ENCODE data around the gene MLIP.

Gene MLIP

GRCh38 chr6:54173089-54173488 lies 61.8 kb downstream of the MLIP start:
- Histone ChIP-seq H3K4me1 (ENCODE audit: low read length) (no peaks in the 10 kb centered on the region), H3K36me3 (replicated peaks; ENCODE audit: low read depth, low read length) (no peaks in the 10 kb centered on the region), H2AFZ (ENCODE audit: low read depth, low read length) (no peak overlapping the region), H3K9ac (ENCODE audit: low read length) (no peak overlapping the region), H3K27ac (ENCODE audit: low read length) (no peak overlapping the region), H3K9me3 (ENCODE audit: insufficient read depth, low read length) (no peaks in the 10 kb centered on the region), H4K20me1 (ENCODE audit: insufficient read depth, low read length) (no peaks in the 10 kb centered on the region), H3K4me3 (ENCODE audit: low read length) (no peak overlapping the region), H3K27me3 (ENCODE audit: low read depth, low read length) (no peaks in the 10 kb centered on the region; the same call in 1 of the 2 replicates), H3K4me2 (ENCODE audit: low read length) (no peak overlapping the region), H3K79me2 (ENCODE audit: low read length) (no peaks in the 10 kb centered on the region)
- TF ChIP-seq CTCF (IDR thresholded peaks at IDR 0.05; ENCODE audit: low read depth, low read length) = no peak
- TF ChIP-seq EZH2phosphoT487 (IDR thresholded peaks at IDR 0.05; ENCODE audit: low read depth) = no peak

GRCh38 chr6:54179152-54179551 lies 67.9 kb downstream of the MLIP start:
- Histone ChIP-seq H3K9ac (ENCODE audit: low read length) (no peak overlapping the region), H3K36me3 (replicated peaks; ENCODE audit: low read depth, low read length) (no peaks in the 10 kb centered on the region), H3K9me3 (ENCODE audit: insufficient read depth, low read length) (no peaks in the 10 kb centered on the region), H3K4me1 (ENCODE audit: low read length) (no peaks in the 10 kb centered on the region), H3K79me2 (ENCODE audit: low read length) (no peaks in the 10 kb centered on the region), H3K4me3 (ENCODE audit: low read length) (no peak overlapping the region), H3K27ac (ENCODE audit: low read length) (no peak overlapping the region), H3K4me2 (ENCODE audit: low read length) (no peak overlapping the region), H4K20me1 (ENCODE audit: insufficient read depth, low read length) (no peaks in the 10 kb centered on the region), H2AFZ (ENCODE audit: low read depth, low read length) (no peak overlapping the region), H3K27me3 (ENCODE audit: low read depth, low read length) (no peaks in the 10 kb centered on the region)
- TF ChIP-seq CTCF (IDR thresholded peaks at IDR 0.05; ENCODE audit: low read depth, low read length) (no peak), EZH2phosphoT487 (IDR thresholded peaks at IDR 0.05; ENCODE audit: low read depth) (no peak)

DNA sequence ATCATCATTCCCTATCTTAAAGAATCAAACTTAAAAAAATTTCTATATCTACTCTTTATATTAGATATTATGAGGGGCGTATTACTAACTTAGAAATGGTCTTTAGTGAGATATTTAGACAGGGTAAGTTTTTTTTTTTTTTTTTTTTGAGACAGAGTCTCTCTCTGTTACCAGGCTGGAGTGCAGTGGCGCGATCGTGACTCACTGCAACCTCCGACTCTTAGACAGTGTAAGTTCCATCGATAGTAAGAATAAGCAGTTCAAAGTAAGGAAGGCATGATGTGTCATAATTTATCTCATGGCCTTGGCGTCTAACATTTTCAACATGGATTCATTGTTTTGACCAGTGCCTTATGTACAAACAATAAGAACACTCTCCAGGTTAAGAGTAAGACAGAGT lies 72.4 kb downstream of the MLIP start:
- no peak overlapping the region for H3K27ac ChIP-seq (ENCODE audit: low read length)
- no peak overlapping the region for H3K4me2 ChIP-seq (ENCODE audit: low read length)
- no peaks in the 10 kb centered on the region for H4K20me1 ChIP-seq (ENCODE audit: insufficient read depth, low read length)
- H3K4me1 ChIP-seq (ENCODE audit: low read length) = peaks cover 3% of the 10 kb centered on the region
- no peak overlapping the region for H2AFZ ChIP-seq (ENCODE audit: low read depth, low read length)
- H3K9me3 ChIP-seq (ENCODE audit: insufficient read depth, low read length) = no peaks in the 10 kb centered on the region
- no peaks in the 10 kb centered on the region for H3K36me3 ChIP-seq (replicated peaks; ENCODE audit: low read depth, low read length)
- peaks cover 13% of the 10 kb centered on the region; the same call in 1 of the 2 replicates for H3K27me3 ChIP-seq (ENCODE audit: low read depth, low read length)
- H3K4me3 ChIP-seq (ENCODE audit: low read length) = no peak overlapping the region
- H3K79me2 ChIP-seq (ENCODE audit: low read length) = no peaks in the 10 kb centered on the region
- TF ChIP-seq CTCF (IDR thresholded peaks at IDR 0.05; ENCODE audit: low read depth, low read length) = no peak
- no peak for TF ChIP-seq EZH2phosphoT487 (IDR thresholded peaks at IDR 0.05; ENCODE audit: low read depth)
- no peak overlapping the region for H3K9ac ChIP-seq (ENCODE audit: low read length)

- Histone ChIP-seq H3K79me2 (ENCODE audit: low read length) (no peaks in the 10 kb centered on the region), H3K9ac (ENCODE audit: low read length) (no peak overlapping the region), H3K27ac (ENCODE audit: low read length) (no peak overlapping the region), H3K4me1 (ENCODE audit: low read length) (peaks cover 16% of the 10 kb centered on the region), H3K27me3 (ENCODE audit: low read depth, low read length) (peaks cover 16% of the 10 kb centered on the region; the same call in 1 of the 2 replicates), H2AFZ (ENCODE audit: low read depth, low read length) (no peak overlapping the region), H4K20me1 (ENCODE audit: insufficient read depth, low read length) (no peaks in the 10 kb centered on the region), H3K36me3 (replicated peaks; ENCODE audit: low read depth, low read length) (no peaks in the 10 kb centered on the region), H3K4me3 (ENCODE audit: low read length) (no peak overlapping the region), H3K4me2 (ENCODE audit: low read length) (no peak overlapping the region), H3K9me3 (ENCODE audit: insufficient read depth, low read length) (no peaks in the 10 kb centered on the region)
- TF ChIP-seq CTCF (IDR thresholded peaks at IDR 0.05; ENCODE audit: low read depth, low read length) = no peak
- TF ChIP-seq EZH2phosphoT487 (IDR thresholded peaks at IDR 0.05; ENCODE audit: low read depth) = no peak
These were observed 74.6 kb downstream of the MLIP start for GRCh38 chr6:54185885-54186284.
